Stomach (tissue), 4 donors: ENCODE measurements around the gene FAM200A.

Source experiments
- CTCF ChIP-seq, 7 experiments: fragments of 450-650 bp in 4 of 7; fragments of 200-600 bp in 3 of 7; sonication (generic) in 3 of 7; IDR thresholded peaks; one replicate each; pipeline ENCODE4 v1.5.1; 2016 to 2019; ENCODE audit warnings: antibody characterized with exemption in 7 of 7, control low read depth in 2 of 7, mild to moderate bottlenecking in 1 of 7
- POLR2A ChIP-seq, 4 donors: fragments of 450-650 bp; IDR thresholded peaks; one replicate each; pipeline ENCODE4 v1.6.1; 2016; ENCODE audit warnings: antibody characterized with exemption in 4 of 4, control low read depth in 2 of 4, mild to moderate bottlenecking in 1 of 4, moderate library complexity in 1 of 4
- POLR2AphosphoS5 ChIP-seq, 3 donors: sonication (generic); formaldehyde crosslinking; IDR thresholded peaks; one replicate each; pipeline ENCODE4 v1.6.1; 2016; ENCODE audit warnings: antibody characterized with exemption in 3 of 3

- no peak for TF ChIP-seq CTCF (IDR thresholded peaks at IDR 0.05)
- TF ChIP-seq POLR2AphosphoS5 (IDR thresholded peaks at IDR 0.05): peak; percentile 86 to 95 (median 89)
- TF ChIP-seq POLR2A (IDR thresholded peaks at IDR 0.05): peak in 2 of 4 donors; percentile 44 to 63
Observed at GRCh38 chr7:99551767-99552463, at the start of gene FAM200A.
